Endothelial cell (in vitro differentiated cells): Measurements from ENCODE around the gene EFNA1. TPM values are rescaled to one million over a fixed set of nuclear protein-coding genes. Genes with fewer than 3 reads are reported as not detected.

ENCODE experiments used
- DNase-seq: peaks from one replicate; pipeline ENCODE4 v3.0.0; 2021; ENCODE audit warnings: low spot score
- H3K27ac Mint-ChIP-seq: one replicate; pipeline ENCODE4 v1.8.0; 2021; ENCODE audit warnings: mixed read lengths, inconsistent platforms; ENCODE audit not compliant: unreplicated experiment
- H3K27me3 Mint-ChIP-seq: one replicate; pipeline ENCODE4 v1.8.0; 2021; ENCODE audit warnings: mild to moderate bottlenecking, moderate library complexity, mixed read lengths, inconsistent platforms; ENCODE audit not compliant: unreplicated experiment
- H3K36me3 Mint-ChIP-seq: one replicate; pipeline ENCODE4 v1.8.0; 2021; ENCODE audit warnings: mild to moderate bottlenecking, low read depth, mixed read lengths, inconsistent platforms; ENCODE audit not compliant: unreplicated experiment
- H3K4me1 Mint-ChIP-seq: one replicate; pipeline ENCODE4 v1.8.0; 2021; ENCODE audit warnings: mild to moderate bottlenecking, mixed read lengths, inconsistent platforms; ENCODE audit not compliant: unreplicated experiment
- H3K4me3 Mint-ChIP-seq: one replicate; pipeline ENCODE4 v1.8.0; 2021; ENCODE audit warnings: mild to moderate bottlenecking, mixed read lengths, inconsistent platforms; ENCODE audit not compliant: unreplicated experiment
- H3K9me3 Mint-ChIP-seq: one replicate; pipeline ENCODE4 v1.8.0; 2021; ENCODE audit warnings: mixed read lengths, inconsistent platforms; ENCODE audit not compliant: unreplicated experiment
- CTCF ChIP-seq: fragments of 200-600 bp; sonication (generic); IDR thresholded peaks from one replicate; pipeline ENCODE4 v1.5.0; 2021; ENCODE audit warnings: antibody characterized with exemption; ENCODE audit not compliant: unreplicated experiment
- total RNA-seq: library from RNA; stranded (reverse); fragmentation: NEBNext Ultra II Directional; extraction: Animal tissue kit (Norgen Biotek cat#: 25700); gene quantifications from one replicate; pipeline ENCODE4 v1.2.1, GENCODE V29; 2021; ENCODE audit not compliant: unreplicated experiment

The EFNA1 gene
- total RNA-seq, 1 donor from 2014 or later, result 413 TPM

GRCh38 chr1:155172732-155173477, 45.2 kb downstream of the EFNA1 start, which contains the start of gene KRTCAP2:
TSS of gene KRTCAP2 (minus strand) at chr1:155173304. CDS start at chr1:155173224, 80 bp downstream.
- Mint-ChIP-seq H3K4me3 (peak within 1 kb of the TSS; percentile 97), H3K4me1 (peaks cover 30% of the 10 kb centered on the region), H3K27me3 (peaks cover 8% of the 10 kb centered on the region), H3K36me3 (peaks cover 36% of the 10 kb centered on the region), H3K27ac (peak within 1 kb of the TSS; percentile 90), H3K9me3 (no peaks in the 10 kb centered on the region)
- DNase-seq, result peak; percentile 92
- peak; percentile 96 for TF ChIP-seq CTCF

DNA sequence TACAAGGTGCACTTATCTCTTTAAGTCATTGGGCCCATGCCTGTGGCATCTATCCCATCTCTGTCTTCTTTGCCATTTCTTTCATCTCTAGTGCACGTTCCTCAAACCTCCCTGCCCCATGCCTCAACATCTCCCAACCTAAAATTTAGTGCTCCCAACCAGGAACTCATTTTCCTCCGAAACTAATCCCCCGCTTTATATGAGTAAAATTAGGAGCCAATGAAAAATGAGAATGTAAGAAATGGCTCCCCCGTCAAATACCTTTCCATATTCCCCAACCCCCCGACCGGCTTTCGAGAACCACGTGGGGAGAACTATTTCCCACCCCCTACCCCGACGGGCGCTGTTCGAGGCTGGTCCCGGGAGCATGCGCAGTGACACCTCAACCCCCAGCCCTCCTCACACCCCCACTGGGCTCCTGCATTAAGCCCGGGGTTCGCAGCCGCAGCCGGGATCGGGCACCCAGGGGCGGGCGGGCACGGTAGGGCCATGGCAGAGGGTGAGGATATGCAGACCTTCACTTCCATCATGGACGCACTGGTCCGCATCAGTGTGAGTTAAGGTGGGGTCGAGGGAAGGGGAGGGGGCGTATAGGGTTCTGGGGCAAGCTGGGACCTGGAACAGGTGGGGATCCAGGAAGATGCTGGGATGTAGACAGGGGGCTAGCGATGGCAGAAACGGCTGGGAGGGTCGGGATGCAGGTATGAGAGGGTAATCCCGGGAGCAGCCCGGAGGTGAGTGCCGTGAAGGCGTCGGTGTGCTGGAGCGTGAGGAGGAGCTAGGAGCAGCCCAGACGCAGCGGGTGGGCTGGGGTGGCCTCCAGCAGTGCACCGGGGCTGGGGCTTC, 46.0 kb downstream of the EFNA1 start, which contains the start of gene TRIM46:
Gene TRIM46 (plus strand): TSS at position 372 of the 846 bp plus-strand sequence. CDS start 118 bp downstream, at position 490.
- peaks cover 36% of the 10 kb centered on the region for H3K36me3 Mint-ChIP-seq
- H3K9me3 Mint-ChIP-seq, result no peaks in the 10 kb centered on the region
- H3K27me3 Mint-ChIP-seq, result peaks cover 8% of the 10 kb centered on the region
- peaks cover 30% of the 10 kb centered on the region for H3K4me1 Mint-ChIP-seq
- peak; percentile 28 for TF ChIP-seq CTCF
- DNase-seq, result no peak
- peak within 1 kb of the TSS; percentile 97 for H3K4me3 Mint-ChIP-seq
- peak within 1 kb of the TSS; percentile 90 for H3K27ac Mint-ChIP-seq

- H3K9me3 Mint-ChIP-seq, result no peaks in the 10 kb centered on the region
- no peak overlapping the region for H3K27ac Mint-ChIP-seq
- H3K36me3 Mint-ChIP-seq, result peaks cover 34% of the 10 kb centered on the region
- peak overlapping the region; percentile 97 for H3K4me3 Mint-ChIP-seq
- H3K4me1 Mint-ChIP-seq, result peaks cover 30% of the 10 kb centered on the region
- DNase-seq, result peak; percentile 49
- H3K27me3 Mint-ChIP-seq, result peaks cover 8% of the 10 kb centered on the region
- TF ChIP-seq CTCF, result no peak
These were observed 46.9 kb downstream of the EFNA1 start for GRCh38 chr1:155174324-155175280.

GRCh38 chr1:155175281-155175926, 47.7 kb downstream of the EFNA1 start:
- no peak for TF ChIP-seq CTCF
- peak overlapping the region; percentile 87 for H3K4me3 Mint-ChIP-seq
- peaks cover 8% of the 10 kb centered on the region for H3K27me3 Mint-ChIP-seq
- no peak overlapping the region for H3K27ac Mint-ChIP-seq
- H3K4me1 Mint-ChIP-seq, result peaks cover 30% of the 10 kb centered on the region
- no peaks in the 10 kb centered on the region for H3K9me3 Mint-ChIP-seq
- no peak for DNase-seq
- peaks cover 29% of the 10 kb centered on the region for H3K36me3 Mint-ChIP-seq
